Adrenal gland (tissue), 5 donors: ENCODE results near the gene LRBA.

Source experiments
- CTCF ChIP-seq, 6 experiments: fragments of 450-650 bp in 4 of 6; fragments of 200-600 bp in 2 of 6; sonication (generic) in 1 of 6; IDR thresholded peaks; 1 replicate in 5 of 6; 2 replicates in 1 of 6; pipeline versions ENCODE4 v1.5.1 to v1.8.0; 2016 to 2021; ENCODE audit warnings: antibody characterized with exemption in 6 of 6, mild to moderate bottlenecking in 2 of 6, moderate library complexity in 1 of 6
- POLR2A ChIP-seq, 2 donors: fragments of 450-650 bp; IDR thresholded peaks; one replicate each; pipeline ENCODE4 v1.6.1; 2017; ENCODE audit warnings: antibody characterized with exemption in 2 of 2, mild to moderate bottlenecking in 2 of 2, moderate library complexity in 1 of 2
- donor health status: DM: no; HTN: no; CAD: no.

- TF ChIP-seq CTCF (IDR thresholded peaks at IDR 0.05) (peak in 4 of 6 experiments; percentile 20 to 31 (median 26)), POLR2A (IDR thresholded peaks at IDR 0.05) (no peak)
Observed at GRCh38 chr4:150960818-150961217, 54.3 kb downstream of the LRBA start.
